HL-60 (cell line): Measurements from ENCODE around the gene ZSCAN22.

Experiments
- GABPA ChIP-seq: IDR thresholded peaks from 2 replicates; pipeline ENCODE4 v1.6.1; 2012; ENCODE audit warnings: low read depth
- POLR2AphosphoS5 ChIP-seq: IDR thresholded peaks from 2 replicates; pipeline ENCODE4 v1.6.1; 2012; ENCODE audit warnings: low read depth
- SPI1 ChIP-seq: IDR thresholded peaks from 2 replicates; pipeline ENCODE4 v1.6.1; 2012; ENCODE audit warnings: low read depth, mild to moderate bottlenecking, borderline replicate concordance
- TF ChIP-seq, protein P1 (sequence below): IDR thresholded peaks from one replicate; pipeline ENCODE4 v1.5.1; 2011; ENCODE audit warnings: low read length, control low read depth, inconsistent platforms; ENCODE audit not compliant: insufficient read depth
- TF ChIP-seq, protein P2 (sequence below): IDR thresholded peaks from 2 replicates; pipeline ENCODE4 v1.6.1; 2012; ENCODE audit warnings: low read depth; ENCODE audit not compliant: insufficient replicate concordance

DNA sequence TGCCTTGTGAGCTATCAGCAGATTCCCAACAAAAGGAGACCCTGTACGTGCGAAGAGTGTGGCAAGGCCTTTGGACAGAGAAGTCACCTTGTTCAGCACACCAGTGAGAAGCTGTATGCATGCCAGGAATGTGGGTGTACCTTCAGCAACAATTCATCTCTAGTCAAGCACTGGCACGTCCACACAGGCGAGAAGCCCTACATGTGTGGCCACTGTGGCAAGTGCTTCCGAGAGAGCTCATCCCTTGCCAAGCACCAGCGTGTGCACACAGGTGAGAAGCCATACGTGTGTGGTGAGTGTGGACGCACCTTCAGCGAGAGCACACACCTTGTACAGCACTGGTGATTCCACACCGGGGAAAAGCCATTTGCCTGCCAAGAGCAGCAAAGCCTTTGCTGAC is 7.6 kb upstream of the ZSCAN22 start:
- TF ChIP-seq, protein P1, sequence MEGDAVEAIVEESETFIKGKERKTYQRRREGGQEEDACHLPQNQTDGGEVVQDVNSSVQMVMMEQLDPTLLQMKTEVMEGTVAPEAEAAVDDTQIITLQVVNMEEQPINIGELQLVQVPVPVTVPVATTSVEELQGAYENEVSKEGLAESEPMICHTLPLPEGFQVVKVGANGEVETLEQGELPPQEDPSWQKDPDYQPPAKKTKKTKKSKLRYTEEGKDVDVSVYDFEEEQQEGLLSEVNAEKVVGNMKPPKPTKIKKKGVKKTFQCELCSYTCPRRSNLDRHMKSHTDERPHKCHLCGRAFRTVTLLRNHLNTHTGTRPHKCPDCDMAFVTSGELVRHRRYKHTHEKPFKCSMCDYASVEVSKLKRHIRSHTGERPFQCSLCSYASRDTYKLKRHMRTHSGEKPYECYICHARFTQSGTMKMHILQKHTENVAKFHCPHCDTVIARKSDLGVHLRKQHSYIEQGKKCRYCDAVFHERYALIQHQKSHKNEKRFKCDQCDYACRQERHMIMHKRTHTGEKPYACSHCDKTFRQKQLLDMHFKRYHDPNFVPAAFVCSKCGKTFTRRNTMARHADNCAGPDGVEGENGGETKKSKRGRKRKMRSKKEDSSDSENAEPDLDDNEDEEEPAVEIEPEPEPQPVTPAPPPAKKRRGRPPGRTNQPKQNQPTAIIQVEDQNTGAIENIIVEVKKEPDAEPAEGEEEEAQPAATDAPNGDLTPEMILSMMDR, result no peak
- TF ChIP-seq POLR2AphosphoS5 (no peak), GABPA (no peak), SPI1 (no peak)
- TF ChIP-seq, protein P2, sequence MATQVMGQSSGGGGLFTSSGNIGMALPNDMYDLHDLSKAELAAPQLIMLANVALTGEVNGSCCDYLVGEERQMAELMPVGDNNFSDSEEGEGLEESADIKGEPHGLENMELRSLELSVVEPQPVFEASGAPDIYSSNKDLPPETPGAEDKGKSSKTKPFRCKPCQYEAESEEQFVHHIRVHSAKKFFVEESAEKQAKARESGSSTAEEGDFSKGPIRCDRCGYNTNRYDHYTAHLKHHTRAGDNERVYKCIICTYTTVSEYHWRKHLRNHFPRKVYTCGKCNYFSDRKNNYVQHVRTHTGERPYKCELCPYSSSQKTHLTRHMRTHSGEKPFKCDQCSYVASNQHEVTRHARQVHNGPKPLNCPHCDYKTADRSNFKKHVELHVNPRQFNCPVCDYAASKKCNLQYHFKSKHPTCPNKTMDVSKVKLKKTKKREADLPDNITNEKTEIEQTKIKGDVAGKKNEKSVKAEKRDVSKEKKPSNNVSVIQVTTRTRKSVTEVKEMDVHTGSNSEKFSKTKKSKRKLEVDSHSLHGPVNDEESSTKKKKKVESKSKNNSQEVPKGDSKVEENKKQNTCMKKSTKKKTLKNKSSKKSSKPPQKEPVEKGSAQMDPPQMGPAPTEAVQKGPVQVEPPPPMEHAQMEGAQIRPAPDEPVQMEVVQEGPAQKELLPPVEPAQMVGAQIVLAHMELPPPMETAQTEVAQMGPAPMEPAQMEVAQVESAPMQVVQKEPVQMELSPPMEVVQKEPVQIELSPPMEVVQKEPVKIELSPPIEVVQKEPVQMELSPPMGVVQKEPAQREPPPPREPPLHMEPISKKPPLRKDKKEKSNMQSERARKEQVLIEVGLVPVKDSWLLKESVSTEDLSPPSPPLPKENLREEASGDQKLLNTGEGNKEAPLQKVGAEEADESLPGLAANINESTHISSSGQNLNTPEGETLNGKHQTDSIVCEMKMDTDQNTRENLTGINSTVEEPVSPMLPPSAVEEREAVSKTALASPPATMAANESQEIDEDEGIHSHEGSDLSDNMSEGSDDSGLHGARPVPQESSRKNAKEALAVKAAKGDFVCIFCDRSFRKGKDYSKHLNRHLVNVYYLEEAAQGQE, result no peak
